ENCODE data around the gene ATG13.

GRCh38 chr11:46659908-46660307 lies 42.6 kb downstream of the ATG13 start:
- TF ChIP-seq CTCF (IDR thresholded peaks at IDR 0.05 in 8 of 11, conservative IDR thresholded peaks at IDR 0.05 in 3 of 11): no peak
- no peak for TF ChIP-seq POLR2AphosphoS5 (IDR thresholded peaks at IDR 0.05)
- no peak for TF ChIP-seq POLR2A (IDR thresholded peaks at IDR 0.05)

All from spleen (tissue), 7 donors.